HG03571 (cell line): ENCODE data around the gene CTPS2.
"Not testable (repeated sequence)": the region's sequence is repeated elsewhere in the genome, so short reads cannot be mapped to it uniquely, and the experiment has no call there.

ENCODE experiments used
- ATAC-seq: cut with Tn5 transposase; IDR thresholded peaks from one replicate; pipeline ENCODE4 v1.9.1; 2021; ENCODE audit not compliant: unreplicated experiment

CTPS2 gene

DNA sequence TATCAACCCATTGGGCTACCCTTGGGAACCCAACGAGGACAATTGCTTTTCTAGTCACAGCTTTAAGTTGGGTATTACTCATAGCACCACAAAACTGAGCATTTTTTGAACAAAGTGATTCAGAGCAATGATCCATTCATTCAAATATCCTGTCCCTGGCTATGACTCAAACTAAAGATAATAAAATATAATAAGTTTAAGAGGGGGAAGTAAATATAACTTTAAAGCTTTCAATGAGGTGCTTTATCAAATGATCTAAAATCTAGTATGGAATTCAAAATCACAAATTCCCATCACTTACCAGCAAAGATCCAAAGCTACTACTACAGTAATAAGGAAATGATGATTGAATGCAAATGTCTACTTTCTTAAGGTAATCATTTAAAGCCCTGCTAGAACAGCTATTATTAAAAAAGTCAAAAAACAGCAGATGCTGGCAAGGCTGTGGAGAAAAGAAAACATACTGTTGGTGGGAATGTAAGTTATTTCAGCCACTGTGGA, 102.3 kb downstream of the CTPS2 start:
- no peak for ATAC-seq

DNA sequence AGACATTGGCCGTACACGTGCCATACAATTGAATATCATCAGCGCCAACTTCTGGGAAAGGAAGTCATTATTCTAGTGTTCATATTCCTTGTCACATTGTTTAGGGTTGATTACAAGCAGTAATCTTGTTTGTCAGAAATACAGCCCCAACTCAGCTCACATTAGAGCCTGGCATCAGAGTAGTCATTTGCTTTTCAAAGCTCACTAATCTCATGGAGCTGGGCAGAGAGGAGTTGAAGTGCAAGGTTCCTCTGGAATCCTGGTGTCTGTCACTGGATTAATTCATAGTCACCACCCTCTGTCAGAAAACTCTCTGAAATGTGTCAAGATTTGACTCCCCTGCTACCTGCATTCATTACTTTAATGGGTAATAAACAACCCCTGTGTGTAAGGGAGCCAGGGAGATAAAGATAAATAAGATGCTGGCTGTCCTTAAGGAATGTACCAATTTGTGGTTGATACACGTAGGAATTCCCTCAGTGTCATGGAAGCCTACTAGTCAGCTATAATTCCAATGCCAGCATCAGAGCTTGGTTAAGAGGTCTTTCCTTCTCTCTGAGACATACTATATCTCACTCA, 106.2 kb downstream of the CTPS2 start:
- no peak for ATAC-seq

DNA sequence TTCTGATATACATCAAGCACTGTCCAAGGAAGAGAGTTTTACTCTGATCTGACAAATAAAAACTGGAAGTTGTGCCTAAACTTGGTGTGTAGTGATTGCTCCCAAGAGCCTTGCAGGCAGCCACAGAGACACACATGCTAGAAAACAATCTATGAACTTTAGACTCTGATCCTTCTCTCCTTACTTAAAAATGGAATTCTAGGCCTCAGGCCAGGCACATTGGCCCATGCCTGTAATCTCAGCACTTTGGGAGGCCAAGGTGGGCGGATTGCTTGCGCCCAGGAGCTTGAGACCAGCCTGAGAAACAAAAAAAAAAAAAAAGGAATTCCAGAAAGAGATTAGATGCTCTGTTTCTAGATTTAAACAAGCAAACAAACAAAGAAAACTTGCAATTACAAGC, 108.1 kb downstream of the CTPS2 start:
- ATAC-seq = no peak

DNA sequence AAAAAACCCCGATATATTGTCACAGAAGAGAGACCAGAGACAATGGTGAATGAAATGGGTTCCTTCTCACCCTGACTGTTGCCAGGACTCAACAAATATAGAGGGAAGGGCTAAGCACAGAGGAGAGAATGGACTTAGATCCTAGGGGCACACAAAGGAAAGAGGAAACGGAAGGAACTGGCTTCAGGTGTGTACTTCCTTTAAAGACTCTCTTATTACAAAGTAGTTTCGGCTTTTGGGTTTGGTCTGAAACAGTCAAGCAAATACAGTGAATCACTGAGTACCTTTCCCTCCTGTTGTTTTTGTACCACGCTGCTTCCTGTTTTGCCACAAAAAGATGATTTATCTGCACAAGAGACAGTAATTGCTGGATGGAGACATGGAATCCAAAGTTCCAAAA, 108.6 kb downstream of the CTPS2 start:
- ATAC-seq = no peak

DNA sequence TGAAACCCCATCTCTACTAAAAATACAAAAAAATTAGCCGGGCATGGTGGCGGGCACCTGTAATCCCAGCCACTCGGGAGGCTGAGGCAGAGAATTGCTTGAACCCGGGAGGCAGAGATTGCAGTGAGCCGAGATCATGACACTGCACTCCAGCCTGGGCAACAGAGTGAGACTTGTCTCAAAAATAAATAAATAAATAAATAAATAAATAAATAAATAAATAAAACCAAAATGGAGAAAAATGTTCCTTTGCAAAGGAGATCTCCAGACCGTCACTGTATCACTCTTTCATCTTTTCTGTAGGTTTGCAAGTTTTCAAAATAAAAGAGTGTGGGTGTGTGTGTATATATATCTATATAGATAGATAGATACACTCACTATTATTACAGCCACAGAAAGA, 109.2 kb downstream of the CTPS2 start:
- ATAC-seq = not testable (repeated sequence)

DNA sequence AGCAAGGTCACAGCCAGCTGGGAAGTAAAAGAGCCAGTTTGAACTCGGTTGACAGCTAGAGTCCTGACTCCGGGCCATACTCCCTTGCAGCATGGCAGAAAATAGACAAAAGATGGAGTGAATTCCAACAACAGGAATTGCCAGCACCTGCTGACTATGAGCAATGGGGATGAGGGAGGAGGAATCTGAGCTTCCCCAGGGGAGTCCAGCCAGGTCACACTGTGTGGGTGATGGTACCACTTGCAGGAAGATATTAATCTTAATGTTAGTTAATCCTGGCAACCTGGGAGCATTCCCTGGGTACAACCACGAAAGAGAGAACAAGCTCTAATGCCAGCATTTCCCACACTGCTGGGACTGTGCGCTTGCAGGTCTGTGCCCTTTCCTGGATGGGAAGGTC, 110.6 kb downstream of the CTPS2 start:
- no peak for ATAC-seq

DNA sequence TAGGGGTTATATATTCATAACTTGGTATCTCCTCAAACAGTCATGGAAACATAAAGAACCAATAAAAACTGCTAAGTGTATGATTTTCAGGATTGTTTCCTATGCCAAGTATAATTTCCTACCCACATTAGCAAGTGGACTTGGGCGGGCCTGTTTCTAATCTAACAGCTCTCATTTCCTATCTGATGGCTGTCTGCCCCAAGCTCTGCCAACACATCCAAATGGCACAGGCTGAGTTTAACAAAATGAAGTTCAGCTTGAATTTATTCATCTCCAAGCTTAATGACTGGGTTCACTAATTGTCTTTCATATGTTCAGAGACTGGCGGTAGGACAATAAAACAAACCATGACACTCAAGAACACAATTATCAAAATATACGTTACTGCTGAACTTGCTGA, 118.0 kb downstream of the CTPS2 start:
- ATAC-seq = no peak

DNA sequence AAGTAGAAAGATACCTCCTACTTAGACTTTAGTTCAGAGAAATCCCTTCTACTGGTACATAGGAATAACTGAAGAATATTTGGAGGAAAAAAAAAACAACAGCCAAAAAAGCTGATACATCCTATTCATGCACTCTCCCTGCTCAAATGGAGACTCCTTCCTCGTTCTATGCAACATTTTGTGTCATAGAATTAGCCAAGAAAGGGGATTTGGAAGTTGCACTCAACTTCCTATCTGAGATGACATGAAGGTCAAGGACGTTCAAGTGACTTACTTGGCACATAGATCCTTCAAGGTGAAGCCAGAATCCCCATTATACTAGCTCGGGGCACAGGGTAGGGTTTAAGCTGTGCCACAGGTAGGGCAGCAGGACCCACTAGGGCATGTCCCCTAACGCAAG, 118.7 kb downstream of the CTPS2 start:
- ATAC-seq = no peak

DNA sequence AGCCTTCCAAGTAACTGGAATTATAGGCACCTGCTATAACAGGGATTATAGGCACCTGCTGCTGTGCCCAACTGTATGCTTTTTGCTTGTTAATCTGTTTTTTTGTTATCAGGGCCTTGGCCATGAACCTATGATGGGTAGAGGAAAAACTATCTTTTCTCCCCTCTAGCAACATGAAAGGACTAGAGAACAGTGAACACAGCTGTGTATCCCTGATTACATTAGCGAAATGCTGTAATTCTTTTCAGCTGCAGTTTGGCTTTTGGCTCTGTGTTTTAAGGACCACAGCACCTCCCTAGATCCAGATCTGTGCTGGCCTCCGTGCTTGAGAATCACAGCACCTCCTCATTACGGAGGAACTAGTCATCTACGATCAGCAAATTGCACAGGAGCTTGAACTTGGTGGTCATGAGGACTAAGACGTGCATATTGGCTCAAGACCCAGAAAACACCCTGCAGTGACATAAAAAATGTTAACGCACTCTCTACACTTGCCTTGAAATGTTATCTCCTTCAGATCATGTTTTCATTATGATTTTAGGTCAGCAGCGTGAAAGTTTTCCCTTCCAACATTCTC, 120.2 kb downstream of the CTPS2 start:
- no peak for ATAC-seq

DNA sequence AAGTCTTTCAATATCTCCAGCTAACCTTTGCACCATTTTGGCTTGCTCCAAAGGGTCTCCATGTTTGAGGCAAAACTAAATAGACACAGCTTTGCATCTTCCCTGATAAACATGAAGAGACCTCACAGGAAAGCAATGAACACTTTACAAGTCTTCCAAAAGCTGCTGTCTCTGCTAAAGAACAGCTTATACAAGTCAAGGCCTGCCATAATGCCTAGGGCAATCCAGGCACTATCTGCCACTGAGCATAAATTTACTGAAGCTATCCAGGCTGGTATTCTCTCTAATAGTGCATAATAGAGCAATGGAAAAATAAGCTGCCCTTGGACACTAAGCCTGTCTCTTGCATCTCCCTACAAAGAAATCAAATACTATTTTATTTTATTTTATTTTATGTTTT, 122.6 kb downstream of the CTPS2 start:
- ATAC-seq = no peak

DNA sequence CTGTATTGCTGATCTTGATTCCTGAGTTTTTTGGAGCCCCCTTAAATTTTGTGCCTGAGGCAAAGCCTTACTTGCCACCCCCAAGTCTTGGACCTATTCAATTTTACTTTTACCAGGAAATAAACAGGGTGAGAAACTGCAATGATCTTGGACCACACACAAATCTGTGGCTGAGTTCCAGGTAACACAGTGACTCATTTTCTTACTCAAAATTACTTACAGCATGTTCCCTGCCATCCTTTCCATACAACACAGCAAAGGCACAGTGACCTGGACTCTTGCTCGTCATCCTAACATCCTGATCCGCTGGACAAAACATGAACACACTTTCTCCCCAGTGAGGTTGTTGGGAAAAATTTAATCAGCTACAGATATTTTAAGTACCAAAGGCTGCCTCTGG, 123.3 kb downstream of the CTPS2 start:
- no peak for ATAC-seq

DNA sequence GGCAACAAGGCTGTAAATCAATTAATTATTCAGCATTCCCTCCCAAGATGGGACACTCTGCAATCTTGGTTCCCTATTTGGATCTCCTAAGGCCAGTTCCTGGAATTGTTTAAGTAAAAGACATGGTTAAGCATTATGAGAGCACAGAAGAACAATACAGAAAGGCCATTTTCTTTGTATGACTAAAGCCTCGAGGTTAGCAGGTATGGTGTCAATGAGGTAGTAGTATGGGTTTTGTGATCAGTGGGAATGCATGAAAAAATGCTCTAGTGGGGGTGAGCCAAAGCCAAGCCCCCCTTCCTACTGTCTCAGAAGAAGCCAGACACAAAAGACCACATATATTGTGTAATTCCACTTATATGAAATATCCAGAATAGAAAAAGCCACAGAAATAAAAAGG, 124.2 kb downstream of the CTPS2 start:
- ATAC-seq = no peak

DNA sequence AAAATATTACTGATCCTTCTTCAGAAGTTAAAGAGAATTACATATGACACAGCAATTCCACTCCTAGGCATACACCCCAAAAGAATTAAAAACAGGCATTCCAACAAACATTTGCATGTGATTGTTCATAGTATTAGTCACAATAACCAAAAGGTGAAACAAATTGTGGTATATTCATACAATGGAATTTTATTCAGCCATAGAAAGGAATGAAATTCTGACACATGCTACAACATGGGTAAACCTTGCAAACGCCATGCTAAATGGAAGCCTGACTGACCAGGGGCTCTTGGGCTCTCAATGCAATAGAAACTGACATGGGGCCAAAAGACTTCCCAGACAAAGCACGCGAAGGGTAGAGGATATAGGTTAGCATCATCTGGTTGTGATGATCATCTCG, 124.6 kb downstream of the CTPS2 start:
- no peak for ATAC-seq

DNA sequence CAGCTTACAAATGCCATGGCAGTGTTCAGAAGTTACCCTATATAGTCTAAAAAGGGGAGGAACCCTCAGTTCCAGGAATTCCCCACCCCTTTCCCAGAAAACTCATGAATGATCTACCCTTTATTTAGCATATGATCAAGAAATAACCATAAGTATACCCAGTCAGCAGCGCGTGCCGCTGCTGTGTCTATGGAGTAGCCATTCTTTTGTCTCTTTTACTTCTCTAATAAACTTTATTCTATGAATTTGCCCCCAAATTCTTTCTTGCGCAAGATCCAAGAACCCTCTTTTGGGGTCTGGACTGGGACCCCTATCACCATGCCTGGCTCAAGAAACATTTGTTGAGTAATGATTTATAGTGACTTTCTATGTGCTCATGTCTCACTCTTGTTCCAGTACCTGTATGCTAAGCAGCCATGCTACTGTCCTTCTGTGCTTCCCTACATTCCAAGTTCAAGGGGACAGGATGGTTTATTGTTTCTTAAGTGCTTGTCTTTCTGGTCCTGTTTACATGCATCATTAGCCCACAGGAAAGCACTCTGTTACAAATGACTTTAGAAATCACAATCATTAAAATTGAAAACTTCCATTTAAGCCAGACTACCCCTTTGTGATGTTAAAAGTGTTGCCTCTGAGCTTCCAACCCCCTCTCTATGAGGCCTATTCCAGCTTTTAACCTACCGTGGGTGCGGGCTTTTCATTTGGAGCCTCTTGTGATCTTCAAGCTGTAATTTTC, 125.9 kb downstream of the CTPS2 start:
- ATAC-seq = no peak

DNA sequence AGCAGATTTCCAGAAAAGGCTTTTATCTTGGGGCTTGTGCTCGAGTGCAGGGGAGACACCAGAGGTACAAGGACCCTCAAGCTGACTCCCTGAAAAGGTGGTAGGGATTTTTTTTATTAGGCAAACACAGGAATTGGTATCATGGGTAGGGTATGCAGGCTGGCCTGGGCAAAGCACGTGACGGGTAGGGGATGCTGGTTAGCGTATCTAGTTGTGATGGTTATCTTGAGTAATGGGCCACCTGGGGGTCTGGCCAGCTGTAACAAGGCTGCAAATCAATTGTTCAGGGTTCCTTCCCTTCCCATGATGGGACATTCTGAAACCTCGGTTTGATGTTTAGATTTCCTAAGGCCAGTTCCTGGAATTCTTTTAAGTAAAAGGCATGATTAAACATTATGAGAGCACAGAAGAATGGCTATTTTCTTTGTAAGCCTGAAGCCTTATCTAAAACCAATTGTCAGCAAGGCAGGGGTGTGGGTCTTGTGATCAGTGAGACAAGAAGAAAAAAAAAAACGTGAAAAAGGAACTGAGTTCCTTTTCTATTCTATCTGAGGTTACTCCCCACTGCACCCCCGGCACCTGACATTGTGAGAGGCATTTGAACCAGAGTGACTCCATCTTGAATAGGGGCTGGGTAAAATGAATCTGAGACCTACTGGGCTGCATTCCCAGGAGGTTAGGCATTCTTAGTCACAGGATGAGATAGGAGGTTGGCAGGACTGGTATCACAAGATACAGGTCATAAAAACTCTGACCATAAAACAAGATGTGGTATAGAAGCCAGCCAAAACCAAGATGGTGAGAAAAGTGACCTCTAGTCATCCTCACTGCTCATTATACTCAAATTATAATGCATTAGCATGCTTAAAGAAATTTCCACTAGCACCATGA, 126.7 kb downstream of the CTPS2 start:
- no peak for ATAC-seq

DNA sequence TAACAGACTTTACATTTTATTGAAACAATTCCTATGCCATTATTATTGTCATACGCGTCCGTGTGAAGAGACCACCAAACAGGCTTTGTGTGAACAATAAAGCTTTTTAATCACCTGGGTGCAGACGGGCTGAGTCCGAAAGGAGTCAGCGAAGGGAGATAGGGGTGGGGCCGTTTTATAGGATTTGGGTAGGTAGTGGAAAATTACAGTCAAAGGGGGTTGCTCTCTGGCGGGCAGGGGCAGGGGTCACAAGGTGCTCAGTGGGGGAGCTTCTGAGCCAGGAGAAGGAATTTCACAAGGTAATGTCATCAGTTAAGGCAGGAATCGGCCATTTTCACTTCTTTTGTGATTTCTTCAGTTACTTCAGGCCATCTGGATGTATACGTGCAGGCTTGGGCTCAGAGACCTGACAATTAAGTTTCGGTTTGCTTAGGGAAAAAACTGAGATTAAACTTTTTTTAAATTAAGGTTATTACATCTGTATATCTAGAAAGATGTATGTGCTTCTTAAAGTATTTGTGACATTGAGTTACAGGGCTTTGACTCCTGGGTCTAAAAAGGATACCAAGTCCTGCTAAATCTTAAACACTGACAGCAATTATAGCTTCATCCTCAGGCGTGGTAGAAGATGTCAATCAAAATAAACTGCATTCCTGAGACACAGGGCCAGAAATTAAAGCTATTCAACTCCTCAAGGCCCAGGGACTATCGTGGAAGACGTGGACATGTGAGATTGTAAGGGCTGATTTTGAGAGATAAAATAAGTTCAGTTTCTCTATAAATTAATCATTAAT, 132.3 kb downstream of the CTPS2 start:
- not testable (repeated sequence) for ATAC-seq

DNA sequence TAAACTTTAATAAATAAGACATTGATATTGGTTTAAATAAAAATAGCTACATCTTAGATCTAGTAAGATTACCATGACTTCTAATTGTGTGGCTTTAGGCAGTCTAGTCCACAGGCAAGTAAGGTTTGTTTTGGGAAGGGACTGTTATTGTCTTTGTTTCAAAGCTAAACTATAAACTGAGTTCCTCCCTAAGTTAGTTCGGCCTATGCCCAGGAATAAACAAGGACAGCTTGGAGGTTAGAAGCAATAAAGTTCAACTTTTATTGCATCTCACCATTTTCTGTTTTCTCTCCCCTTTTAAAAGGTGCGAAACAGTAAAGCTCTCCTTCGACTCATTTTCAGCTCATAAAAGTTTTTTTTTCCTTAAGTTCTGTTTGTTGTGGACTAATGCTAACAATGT, 133.0 kb downstream of the CTPS2 start:
- ATAC-seq = no peak

DNA sequence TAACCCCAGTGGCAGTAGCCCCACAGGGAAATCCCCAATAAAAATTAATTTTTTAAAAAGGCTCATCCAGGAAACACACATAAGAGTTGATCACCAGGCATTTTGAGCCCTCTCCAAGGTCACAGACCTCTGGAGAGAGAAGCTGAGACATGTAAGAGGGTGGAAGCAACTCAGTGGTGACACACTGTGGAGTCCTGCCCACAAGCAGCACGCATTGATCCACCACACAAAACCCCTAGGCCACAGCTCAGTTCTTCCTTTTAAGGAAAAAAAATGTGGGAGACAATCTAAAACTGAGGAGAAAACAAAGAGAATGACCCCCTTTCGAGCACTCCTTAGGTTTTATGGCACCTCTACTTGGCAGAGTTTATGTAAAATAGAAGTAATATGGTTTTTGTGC, 134.3 kb downstream of the CTPS2 start:
- no peak for ATAC-seq

DNA sequence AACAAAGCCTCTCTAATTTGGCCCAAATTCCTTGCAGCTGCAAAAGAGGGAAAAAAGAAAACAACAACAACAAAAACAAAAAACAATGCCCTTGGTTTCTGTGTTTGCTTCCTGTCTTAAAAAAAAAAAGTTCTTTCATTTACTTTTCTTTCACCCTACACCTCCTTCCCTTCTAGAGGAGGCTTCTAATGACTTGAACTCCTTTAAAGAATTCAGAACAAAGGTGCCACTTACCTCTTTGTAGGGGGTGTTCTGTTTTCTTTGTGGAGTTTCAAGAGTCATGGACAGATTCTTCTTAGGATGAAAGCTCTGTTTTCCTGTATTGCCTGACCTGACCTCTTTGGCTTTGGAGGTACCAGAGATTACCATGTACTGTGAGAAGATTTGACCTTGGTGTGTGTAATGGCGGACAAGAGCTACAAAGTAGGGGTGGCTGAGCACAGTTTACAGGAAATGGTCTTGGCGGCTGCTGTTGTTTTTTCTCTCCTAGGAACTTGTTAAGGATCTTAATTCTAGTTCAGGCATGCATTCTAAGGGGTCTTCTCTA, 134.9 kb downstream of the CTPS2 start:
- ATAC-seq = no peak

DNA sequence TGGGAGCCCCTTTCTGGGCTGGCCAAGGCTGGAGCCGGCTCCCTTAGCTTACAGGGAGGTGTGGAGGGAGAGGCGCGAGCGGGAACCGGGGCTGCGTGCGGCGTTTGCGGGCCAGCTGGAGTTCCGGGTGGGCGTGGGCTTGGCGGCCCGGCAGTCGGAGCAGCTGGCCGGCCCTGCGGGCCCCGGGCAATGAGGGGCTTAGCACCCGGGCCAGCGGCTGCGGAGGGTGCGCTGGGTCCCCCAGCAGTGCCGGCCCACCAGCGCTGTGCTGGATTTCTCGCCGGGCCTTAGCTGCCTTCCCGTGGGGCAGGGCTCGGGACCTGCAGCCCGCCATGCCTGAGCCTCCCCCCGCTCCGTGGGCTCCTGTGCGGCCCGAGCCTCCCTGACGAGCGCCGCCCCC, 137.1 kb downstream of the CTPS2 start:
- not testable (repeated sequence) for ATAC-seq
